HepG2 (cell line): ENCODE measurements around the gene NSG2. TPM values are rescaled to one million over a fixed set of nuclear protein-coding genes. Genes with fewer than 3 reads are reported as not detected.

Experiments
- BRCA1 ChIP-seq: sonication (generic); formaldehyde crosslinking; IDR thresholded peaks from 2 replicates; pipeline ENCODE4 v1.4.0; 2020; ENCODE audit warnings: missing genetic modification reagents
- DNMT3B ChIP-seq: conservative IDR thresholded peaks from 2 replicates; pipeline ENCODE4 v1.6.1; 2016; ENCODE audit warnings: missing biosample characterization, control low read depth
- FOXO1 ChIP-seq: sonication (generic); formaldehyde crosslinking; IDR thresholded peaks from 2 replicates; pipeline ENCODE4 v1.4.0; 2020; ENCODE audit warnings: missing genetic modification reagents
- GABPA ChIP-seq, 2 experiments: IDR thresholded peaks; 2 replicates each; pipeline ENCODE4 v1.6.1; 2011 to 2016; ENCODE audit warnings: low read depth in 2 of 2, low read length in 1 of 2, missing biosample characterization in 1 of 2, missing genetic modification characterization in 1 of 2
- LCORL ChIP-seq, 2 experiments: fragments of 450-650 bp in 1 of 2; sonication (generic) in 1 of 2; formaldehyde crosslinking in 1 of 2; IDR thresholded peaks; 2 replicates each; pipeline versions ENCODE4 v1.5.0 to v1.6.1; 2017 to 2020; ENCODE audit warnings: antibody characterized with exemption in 1 of 2, missing genetic modification reagents in 1 of 2
- NBN ChIP-seq: fragments of 450-650 bp; conservative IDR thresholded peaks from 2 replicates; pipeline ENCODE4 v1.6.1; 2017
- SP1 ChIP-seq, 2 experiments: fragments of 450-650 bp in 1 of 2; sonication (generic) in 1 of 2; formaldehyde crosslinking in 1 of 2; IDR thresholded peaks; 2 replicates each; pipeline versions ENCODE4 v1.4.0 to v1.6.1; 2016 to 2020; ENCODE audit warnings: missing genetic modification reagents in 1 of 2
- SRSF4 ChIP-seq: fragments of 200-400 bp; formaldehyde crosslinking; IDR thresholded peaks from one replicate; pipeline ENCODE4 v1.6.1; 2018; ENCODE audit warnings: mild to moderate bottlenecking, low read depth, low read length, moderate library complexity; ENCODE audit not compliant: poor library complexity, severe bottlenecking
- YY1 ChIP-seq: IDR thresholded peaks from 2 replicates; pipeline ENCODE4 v1.6.1; 2011; ENCODE audit warnings: low read length, low read depth, moderate library complexity, mild to moderate bottlenecking; ENCODE audit not compliant: insufficient read depth, insufficient replicate concordance
- ZNF317 ChIP-seq: sonication (generic); formaldehyde crosslinking; IDR thresholded peaks from 2 replicates; pipeline ENCODE4 v1.5.0; 2020; ENCODE audit warnings: mild to moderate bottlenecking, missing genetic modification reagents
- ZNF460 ChIP-seq: sonication (generic); formaldehyde crosslinking; IDR thresholded peaks from 2 replicates; pipeline ENCODE4 v1.5.1; 2020; ENCODE audit warnings: missing genetic modification reagents, mild to moderate bottlenecking, borderline replicate concordance
- ZNF646 ChIP-seq: sonication (generic); formaldehyde crosslinking; IDR thresholded peaks from 2 replicates; pipeline ENCODE4 v1.9.0; 2021; ENCODE audit warnings: mild to moderate bottlenecking, missing genetic modification reagents
- ZNF749 ChIP-seq: sonication (generic); formaldehyde crosslinking; IDR thresholded peaks from 2 replicates; pipeline ENCODE4 v1.8.0; 2022; ENCODE audit warnings: mild to moderate bottlenecking, missing genetic modification reagents, moderate library complexity, borderline replicate concordance
- polyA plus RNA-seq, 8 experiments: library from polyadenylated mRNA; depleted of rRNA in 3 of 8; stranded (reverse) in 7 of 8; unstranded in 1 of 8; fragments of >200 nt; fragmentation: Illumina TruSeq in 4 of 8; extraction: Trizol in 4 of 8; gene quantifications; 2 replicates each; pipeline versions ENCODE4 v1.2.1 to v1.2.3, GENCODE V29; 2011 to 2016; ENCODE audit warnings: low read depth in 4 of 8, missing spikeins in 1 of 8, mixed read lengths in 1 of 8; ENCODE audit not compliant: insufficient read depth in 1 of 8
- total RNA-seq, 5 experiments: library from RNA; depleted of rRNA; stranded (reverse); fragments of >200 nt; fragmentation: Illumina TruSeq; extraction: Trizol; gene quantifications; 2 replicates each; pipeline ENCODE4 v1.2.3, GENCODE V29; 2016; ENCODE audit warnings: low read depth in 1 of 5
- TF ChIP-seq, protein P1 (sequence below): sonication (generic); formaldehyde crosslinking; IDR thresholded peaks from 2 replicates; pipeline ENCODE4 v1.5.0; 2020; ENCODE audit warnings: missing genetic modification reagents
- TF ChIP-seq, protein P2 (sequence below): sonication (generic); formaldehyde crosslinking; IDR thresholded peaks from 2 replicates; pipeline ENCODE4 v1.5.0; 2020; ENCODE audit warnings: missing genetic modification reagents
- TF ChIP-seq, protein P3 (sequence below): sonication (generic); formaldehyde crosslinking; IDR thresholded peaks from 2 replicates; pipeline ENCODE4 v1.5.0; 2020; ENCODE audit warnings: mild to moderate bottlenecking, missing genetic modification reagents
- TF ChIP-seq, protein P4 (sequence below): sonication (generic); formaldehyde crosslinking; IDR thresholded peaks from 2 replicates; pipeline ENCODE4 v1.8.1; 2023; ENCODE audit warnings: mild to moderate bottlenecking, missing genetic modification reagents, borderline replicate concordance

Gene NSG2
- total and polyA plus RNA-seq, 2 of the 13 experiments (the other 11 are each of a cell fraction or from before 2014, with no cell fraction given) = 0.21 TPM; not detected in 1

DNA sequence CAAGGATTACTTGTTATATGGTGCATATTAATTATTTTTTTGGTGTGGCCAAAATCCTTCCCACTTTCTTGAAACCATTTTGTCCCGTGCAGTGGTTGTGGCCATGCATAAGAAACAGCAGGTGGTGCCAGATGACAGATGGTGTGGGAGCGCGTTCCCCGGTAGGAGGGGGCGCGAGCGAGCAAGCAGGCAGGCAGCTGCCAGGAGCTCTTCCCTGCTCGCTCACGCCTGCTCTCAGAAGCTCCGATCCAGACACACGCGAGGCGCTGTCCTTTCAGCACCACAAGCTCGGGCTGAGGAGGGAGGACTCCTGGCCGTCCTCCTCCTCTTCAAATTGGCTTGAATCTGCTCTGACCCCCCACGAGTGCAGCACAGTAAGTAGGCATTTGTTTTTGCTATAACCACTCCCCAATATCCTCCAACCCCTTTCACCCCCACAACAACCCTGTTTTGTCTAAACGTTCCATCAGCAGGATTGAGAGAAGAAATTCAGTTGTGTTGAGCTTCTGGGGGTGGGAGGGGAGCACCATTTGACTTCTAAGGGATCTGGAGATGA is at the start of gene NSG2 (continued):
- TF ChIP-seq SP1 (IDR thresholded peaks at IDR 0.05) = no peak
- no peak for TF ChIP-seq SP1 (CRISPR knock-in tag; IDR thresholded peaks at IDR 0.05)
- TF ChIP-seq ZNF749 (CRISPR knock-in tag) = no peak
- TF ChIP-seq DNMT3B (CRISPR knock-in tag) = no peak
- TF ChIP-seq, protein P1, sequence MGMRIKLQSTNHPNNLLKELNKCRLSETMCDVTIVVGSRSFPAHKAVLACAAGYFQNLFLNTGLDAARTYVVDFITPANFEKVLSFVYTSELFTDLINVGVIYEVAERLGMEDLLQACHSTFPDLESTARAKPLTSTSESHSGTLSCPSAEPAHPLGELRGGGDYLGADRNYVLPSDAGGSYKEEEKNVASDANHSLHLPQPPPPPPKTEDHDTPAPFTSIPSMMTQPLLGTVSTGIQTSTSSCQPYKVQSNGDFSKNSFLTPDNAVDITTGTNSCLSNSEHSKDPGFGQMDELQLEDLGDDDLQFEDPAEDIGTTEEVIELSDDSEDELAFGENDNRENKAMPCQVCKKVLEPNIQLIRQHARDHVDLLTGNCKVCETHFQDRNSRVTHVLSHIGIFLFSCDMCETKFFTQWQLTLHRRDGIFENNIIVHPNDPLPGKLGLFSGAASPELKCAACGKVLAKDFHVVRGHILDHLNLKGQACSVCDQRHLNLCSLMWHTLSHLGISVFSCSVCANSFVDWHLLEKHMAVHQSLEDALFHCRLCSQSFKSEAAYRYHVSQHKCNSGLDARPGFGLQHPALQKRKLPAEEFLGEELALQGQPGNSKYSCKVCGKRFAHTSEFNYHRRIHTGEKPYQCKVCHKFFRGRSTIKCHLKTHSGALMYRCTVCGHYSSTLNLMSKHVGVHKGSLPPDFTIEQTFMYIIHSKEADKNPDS (CRISPR knock-in tag) = no peak
- no peak for TF ChIP-seq SRSF4
- no peak for TF ChIP-seq FOXO1
- no peak for TF ChIP-seq ZNF460
- no peak for TF ChIP-seq ZNF317
- no peak for TF ChIP-seq YY1
- TF ChIP-seq LCORL (IDR thresholded peaks at IDR 0.05) = no peak
- no peak for TF ChIP-seq LCORL (CRISPR knock-in tag; IDR thresholded peaks at IDR 0.05)
- TF ChIP-seq, protein P2, sequence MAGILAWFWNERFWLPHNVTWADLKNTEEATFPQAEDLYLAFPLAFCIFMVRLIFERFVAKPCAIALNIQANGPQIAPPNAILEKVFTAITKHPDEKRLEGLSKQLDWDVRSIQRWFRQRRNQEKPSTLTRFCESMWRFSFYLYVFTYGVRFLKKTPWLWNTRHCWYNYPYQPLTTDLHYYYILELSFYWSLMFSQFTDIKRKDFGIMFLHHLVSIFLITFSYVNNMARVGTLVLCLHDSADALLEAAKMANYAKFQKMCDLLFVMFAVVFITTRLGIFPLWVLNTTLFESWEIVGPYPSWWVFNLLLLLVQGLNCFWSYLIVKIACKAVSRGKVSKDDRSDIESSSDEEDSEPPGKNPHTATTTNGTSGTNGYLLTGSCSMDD (CRISPR knock-in tag) = no peak
- TF ChIP-seq BRCA1 (CRISPR knock-in tag) = 0 out of 2 replicates have a peak, but pooled peaks have one; percentile 45
- no peak for TF ChIP-seq GABPA (IDR thresholded peaks at IDR 0.05; ENCODE audit: low read depth, low read length)
- TF ChIP-seq GABPA (CRISPR knock-in tag; IDR thresholded peaks at IDR 0.05; ENCODE audit: low read depth) = no peak
- TF ChIP-seq, protein P3, sequence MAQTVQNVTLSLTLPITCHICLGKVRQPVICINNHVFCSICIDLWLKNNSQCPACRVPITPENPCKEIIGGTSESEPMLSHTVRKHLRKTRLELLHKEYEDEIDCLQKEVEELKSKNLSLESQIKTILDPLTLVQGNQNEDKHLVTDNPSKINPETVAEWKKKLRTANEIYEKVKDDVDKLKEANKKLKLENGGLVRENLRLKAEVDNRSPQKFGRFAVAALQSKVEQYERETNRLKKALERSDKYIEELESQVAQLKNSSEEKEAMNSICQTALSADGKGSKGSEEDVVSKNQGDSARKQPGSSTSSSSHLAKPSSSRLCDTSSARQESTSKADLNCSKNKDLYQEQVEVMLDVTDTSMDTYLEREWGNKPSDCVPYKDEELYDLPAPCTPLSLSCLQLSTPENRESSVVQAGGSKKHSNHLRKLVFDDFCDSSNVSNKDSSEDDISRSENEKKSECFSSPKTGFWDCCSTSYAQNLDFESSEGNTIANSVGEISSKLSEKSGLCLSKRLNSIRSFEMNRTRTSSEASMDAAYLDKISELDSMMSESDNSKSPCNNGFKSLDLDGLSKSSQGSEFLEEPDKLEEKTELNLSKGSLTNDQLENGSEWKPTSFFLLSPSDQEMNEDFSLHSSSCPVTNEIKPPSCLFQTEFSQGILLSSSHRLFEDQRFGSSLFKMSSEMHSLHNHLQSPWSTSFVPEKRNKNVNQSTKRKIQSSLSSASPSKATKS (CRISPR knock-in tag) = no peak
- TF ChIP-seq, protein P4, sequence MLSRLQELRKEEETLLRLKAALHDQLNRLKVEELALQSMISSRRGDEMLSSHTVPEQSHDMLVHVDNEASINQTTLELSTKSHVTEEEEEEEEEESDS (CRISPR knock-in tag) = no peak
- no peak for TF ChIP-seq NBN
- TF ChIP-seq ZNF646 (CRISPR knock-in tag) = no peak
